K562 (cell line): ENCODE results near the gene C19orf47.
"Not testable (repeated sequence)": the region's sequence is repeated elsewhere in the genome, so short reads cannot be mapped to it uniquely, and the experiment has no call there.

Source experiments
- CHD2 ChIP-seq: IDR thresholded peaks from 2 replicates; pipeline ENCODE4 v1.6.1; 2011; ENCODE audit warnings: low read depth, low read length
- CTCF ChIP-seq, 3 experiments: IDR thresholded peaks in 2 of 3; conservative IDR thresholded peaks in 1 of 3; 2 replicates each; pipeline ENCODE4 v1.5.1; 2011 to 2012; ENCODE audit warnings: low read length in 3 of 3, mild to moderate bottlenecking in 3 of 3, control low read depth in 2 of 3, improper control_type of control experiment in 1 of 3, inconsistent platforms in 1 of 3, low read depth in 1 of 3, mixed read lengths in 1 of 3, moderate library complexity in 1 of 3; ENCODE audit not compliant: insufficient read depth in 2 of 3
- GATA2 ChIP-seq: sonication (generic); formaldehyde crosslinking; IDR thresholded peaks from 2 replicates; pipeline ENCODE4 v1.4.0; 2020; ENCODE audit warnings: mild to moderate bottlenecking, missing genetic modification reagents
- LARP7 ChIP-seq: fragments of 450-650 bp; IDR thresholded peaks from 2 replicates; pipeline ENCODE4 v1.6.1; 2016
- MAX ChIP-seq: sonication (generic); formaldehyde crosslinking; IDR thresholded peaks from 2 replicates; pipeline ENCODE4 v1.9.0; 2022; ENCODE audit warnings: mild to moderate bottlenecking, missing genetic modification reagents
- NR2C2 ChIP-seq, 2 experiments: fragments of 200-800 bp in 1 of 2; sonication (Bioruptor generic) in 1 of 2; sonication (generic) in 1 of 2; formaldehyde crosslinking in 1 of 2; IDR thresholded peaks; 2 replicates each; pipeline versions ENCODE4 v1.6.1 to v1.8.0; 2016 to 2022; ENCODE audit warnings: mild to moderate bottlenecking in 1 of 2, missing compliant biosample characterization in 1 of 2, missing genetic modification characterization in 1 of 2, missing genetic modification reagents in 1 of 2
- POLR2AphosphoS5 ChIP-seq: IDR thresholded peaks from 2 replicates; pipeline ENCODE4 v1.6.1; 2011; ENCODE audit warnings: mild to moderate bottlenecking, low read depth, low read length, moderate library complexity; ENCODE audit not compliant: control insufficient read depth, insufficient read depth
- POLR2G ChIP-seq: fragments of 200-400 bp; formaldehyde crosslinking; IDR thresholded peaks from 2 replicates; pipeline ENCODE4 v1.6.1; 2017; ENCODE audit warnings: low read depth, mild to moderate bottlenecking, antibody characterized with exemption, low read length, moderate library complexity
- RFX5 ChIP-seq: IDR thresholded peaks from 2 replicates; pipeline ENCODE4 v1.6.1; 2011; ENCODE audit warnings: low read depth, mild to moderate bottlenecking, improper control_type of control experiment, low read length
- SAFB2 ChIP-seq: fragments of 200-400 bp; formaldehyde crosslinking; IDR thresholded peaks from 2 replicates; pipeline ENCODE4 v1.6.1; 2018; ENCODE audit warnings: borderline replicate concordance, low read length, low read depth, moderate library complexity; ENCODE audit not compliant: severe bottlenecking
- SMARCC2 ChIP-seq: fragments of 450-650 bp; IDR thresholded peaks from 2 replicates; pipeline ENCODE4 v1.6.1; 2017; ENCODE audit warnings: antibody characterized with exemption, moderate library complexity, mild to moderate bottlenecking, low read depth
- TEAD4 ChIP-seq, 2 experiments: sonication (generic) in 1 of 2; formaldehyde crosslinking in 1 of 2; IDR thresholded peaks; 2 replicates each; pipeline versions ENCODE4 v1.6.1 to v1.8.0; 2012 to 2022; ENCODE audit warnings: borderline replicate concordance in 1 of 2, inconsistent platforms in 1 of 2, low read length in 1 of 2, mild to moderate bottlenecking in 1 of 2, missing genetic modification reagents in 1 of 2
- ZNF384 ChIP-seq: IDR thresholded peaks from 2 replicates; pipeline ENCODE4 v1.6.1; 2012; ENCODE audit warnings: low read depth, low read length, improper control_type of control experiment
- ZNF551 ChIP-seq: fragments of 250-450 bp; sonication (Bioruptor Pico); IDR thresholded peaks from 2 replicates; pipeline ENCODE4 v1.5.0; 2021; ENCODE audit warnings: mild to moderate bottlenecking, moderate library complexity

DNA sequence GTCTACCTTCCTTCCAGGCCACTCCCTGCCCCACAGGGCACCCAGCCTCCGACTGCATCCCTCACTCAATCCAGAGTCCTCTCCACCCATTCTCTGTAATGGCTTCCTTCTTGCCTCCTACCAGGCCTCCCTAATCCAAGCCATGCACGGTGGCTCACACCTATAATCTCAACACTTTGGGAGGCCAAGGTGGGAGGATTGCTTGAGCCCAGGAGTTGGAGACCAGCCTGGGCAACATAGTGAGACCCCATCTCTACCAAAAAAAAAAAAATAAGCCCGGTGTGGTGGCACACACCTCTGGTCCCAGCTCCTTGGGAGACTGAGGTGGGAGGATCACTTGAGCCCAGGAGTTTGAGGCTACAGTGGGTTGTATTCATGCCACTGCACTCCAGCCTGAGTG is 22.1 kb upstream of the C19orf47 start:
- TF ChIP-seq LARP7; MAX (CRISPR knock-in tag); SAFB2; GATA2; ZNF384; ZNF551 (CRISPR knock-in tag); CHD2; CTCF (IDR thresholded peaks at IDR 0.05 in 2 of 3, conservative IDR thresholded peaks at IDR 0.05 in 1 of 3; ENCODE audit: insufficient read depth in 2 of 3, low read depth in 1 of 3, low read length in 3 of 3); TEAD4 (IDR thresholded peaks at IDR 0.05; ENCODE audit: low read length); TEAD4 (CRISPR knock-in tag; IDR thresholded peaks at IDR 0.05; ENCODE audit: borderline replicate concordance); POLR2G; POLR2AphosphoS5; RFX5; NR2C2 (CRISPR knock-in tag; IDR thresholded peaks at IDR 0.05); NR2C2 (tag; IDR thresholded peaks at IDR 0.05); SMARCC2: not testable (repeated sequence)
